Measurements from ENCODE around the gene INSM1.
A peak's percentile ranks its signal among the peaks of the same experiment; 100 is the strongest.

Gene INSM1

DNA sequence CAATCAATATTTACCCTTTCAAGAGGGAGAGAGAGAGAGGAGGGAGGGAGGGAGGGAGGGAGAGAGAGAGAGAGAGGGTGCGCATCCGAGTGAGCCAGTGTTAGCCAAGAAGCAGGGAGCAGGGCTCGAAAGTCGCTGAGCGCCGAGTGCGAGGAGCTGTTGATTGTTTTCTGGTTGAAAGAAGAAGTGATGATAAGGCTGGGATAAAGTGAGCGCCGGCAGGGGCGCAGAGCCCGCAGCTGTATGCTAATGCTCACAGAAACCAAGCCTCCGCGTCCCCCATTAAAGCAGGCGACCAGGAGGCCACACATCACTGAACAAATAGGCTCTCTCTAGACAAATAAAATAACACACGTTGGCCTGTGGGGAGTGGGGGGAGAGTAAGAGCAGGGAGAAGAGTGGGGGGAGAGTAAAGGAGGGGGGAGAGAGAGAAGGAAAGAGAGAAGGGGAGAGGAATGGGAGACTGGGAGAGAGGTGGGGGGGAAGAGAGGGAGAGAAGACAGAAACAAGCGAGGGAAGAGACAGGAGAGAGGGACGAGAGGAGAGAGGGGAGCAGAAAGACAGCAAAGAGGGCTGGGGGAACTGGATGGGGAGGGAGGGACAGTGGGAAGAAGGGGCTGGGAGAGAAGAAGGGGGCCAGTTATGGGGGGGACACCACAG lies 5.0 kb upstream of the INSM1 start:
- no peak for DNase-seq (ENCODE audit: low read depth)

GRCh38 chr20:20363434-20363798 lies 4.5 kb upstream of the INSM1 start:
- DNase-seq (ENCODE audit: low read depth), result no peak

- no peak for DNase-seq (ENCODE audit: low read depth)
These were observed 3.9 kb upstream of the INSM1 start for GRCh38 chr20:20363799-20364592.

GRCh38 chr20:20364593-20365479 lies 3.1 kb upstream of the INSM1 start:
- no peak for DNase-seq (ENCODE audit: low read depth)

GRCh38 chr20:20365480-20366161 lies 2.3 kb upstream of the INSM1 start:
- DNase-seq (ENCODE audit: low read depth), result no peak

DNA sequence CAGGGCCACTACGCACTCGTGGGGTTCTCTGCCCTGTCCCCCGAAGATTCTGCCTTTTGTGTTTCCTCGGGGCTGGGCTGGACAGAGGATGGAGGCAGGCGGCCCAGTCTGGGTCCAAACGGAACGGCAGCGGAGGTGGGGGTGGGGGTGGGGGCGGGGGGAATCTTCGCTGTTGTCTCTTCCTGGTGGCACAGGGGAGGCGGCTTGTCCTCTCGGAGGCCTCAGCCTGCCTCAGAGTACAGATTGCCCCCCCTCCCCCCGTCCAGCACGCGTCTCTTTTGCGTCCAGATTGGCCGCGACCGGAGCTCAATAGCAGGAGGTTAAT lies 1.4 kb upstream of the INSM1 start:
- no peak for DNase-seq (ENCODE audit: low read depth)

- no peak for DNase-seq (ENCODE audit: low read depth)
These were observed 879 bp upstream of the INSM1 start for GRCh38 chr20:20366876-20367574.

GRCh38 chr20:20368418-20369249 lies 730 bp downstream of the INSM1 start:
- no peak for DNase-seq (ENCODE audit: low read depth)

GRCh38 chr20:20369250-20370093 lies 1.6 kb downstream of the INSM1 start:
- DNase-seq (ENCODE audit: low read depth), result no peak

GRCh38 chr20:20370094-20370575 lies 2.2 kb downstream of the INSM1 start:
- DNase-seq (ENCODE audit: low read depth), result no peak

- no peak for DNase-seq (ENCODE audit: low read depth)
These were observed 3.2 kb downstream of the INSM1 start for GRCh38 chr20:20371083-20371482.

DNA sequence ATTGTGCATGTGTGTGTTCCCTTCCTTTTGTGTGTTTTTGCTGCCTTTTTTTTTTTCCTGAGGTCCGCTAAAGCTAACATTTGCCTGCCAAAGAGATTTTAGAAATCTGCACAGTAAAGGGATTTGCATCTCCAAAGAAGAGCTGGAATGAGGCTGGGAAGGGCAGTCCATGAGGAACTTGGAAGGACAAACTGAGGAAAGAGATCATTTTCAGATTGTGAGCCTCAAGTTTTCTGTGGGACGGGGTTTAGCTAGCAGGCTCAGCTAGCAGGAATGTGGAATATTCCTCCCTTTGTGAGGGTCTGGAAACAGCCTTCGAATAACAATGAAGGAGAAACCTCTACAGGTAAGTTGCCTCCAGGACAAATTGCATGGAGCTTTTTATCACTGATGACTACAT lies 3.8 kb downstream of the INSM1 start:
- DNase-seq (ENCODE audit: low read depth), result no peak

- peak; percentile 57 for DNase-seq (ENCODE audit: low read depth)
These were observed 5.2 kb downstream of the INSM1 start for GRCh38 chr20:20373091-20373571.

DNA sequence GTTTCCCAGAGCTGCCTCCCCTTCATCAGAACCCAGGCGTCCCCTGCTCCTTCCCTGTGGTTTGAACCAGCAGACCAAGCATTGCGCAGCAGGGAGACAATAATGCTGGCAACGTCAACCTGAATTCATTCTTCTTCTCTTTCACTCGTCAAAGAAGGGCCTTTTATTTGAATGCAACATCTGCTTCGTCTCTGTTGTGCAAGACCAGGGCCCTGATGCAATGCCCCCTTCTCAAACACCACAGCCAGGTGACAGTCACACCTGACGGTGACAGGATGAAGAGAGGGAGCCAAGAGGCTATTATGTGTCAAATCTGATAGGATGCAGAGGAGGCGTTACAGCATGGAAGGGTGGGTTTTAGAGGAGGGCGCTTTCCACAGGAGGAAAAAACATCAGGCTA lies 8.0 kb downstream of the INSM1 start:
- DNase-seq (ENCODE audit: low read depth), result no peak

DNA sequence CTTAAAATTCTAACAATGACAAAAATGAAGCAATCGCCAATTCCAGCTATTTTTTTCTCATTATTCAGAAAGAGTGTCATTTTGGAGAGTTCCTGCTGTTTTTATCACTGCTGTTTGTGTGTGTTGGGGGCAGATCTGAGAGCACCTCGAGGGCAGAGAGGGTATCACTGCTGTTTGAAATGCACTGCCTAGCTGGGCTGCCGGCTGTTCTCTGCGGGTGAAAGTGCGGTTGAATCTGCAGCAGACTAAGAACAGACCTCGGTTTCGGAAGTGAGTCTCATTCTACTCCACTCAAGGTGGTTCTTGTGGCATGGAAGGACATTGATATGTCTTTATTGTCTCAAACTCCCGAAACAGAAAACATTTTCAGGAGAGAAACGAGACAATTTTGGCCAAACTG lies 18.3 kb downstream of the INSM1 start:
- DNase-seq (ENCODE audit: low read depth), result no peak

GRCh38 chr20:20390393-20390792 lies 22.5 kb downstream of the INSM1 start:
- no peak for DNase-seq (ENCODE audit: low read depth)

DNA sequence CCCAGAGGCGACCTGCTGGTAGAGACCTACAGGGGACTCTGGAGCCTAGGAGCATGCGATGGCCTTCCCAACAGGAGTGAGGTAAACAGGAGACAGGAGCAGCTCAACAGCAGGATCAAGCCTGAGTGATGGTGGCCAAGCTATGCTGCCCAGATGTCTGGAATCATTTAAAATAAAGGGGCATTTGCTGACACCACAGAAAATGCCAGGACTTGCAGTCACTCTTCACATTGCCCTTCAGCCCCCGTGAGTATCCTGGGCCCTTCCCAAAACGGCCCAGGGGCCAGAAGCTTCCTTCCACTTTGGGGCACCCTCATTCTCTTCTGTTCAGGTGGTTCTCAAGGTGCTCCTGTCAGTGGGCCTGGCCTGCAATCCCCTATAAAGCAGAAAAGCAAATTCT lies 23.2 kb downstream of the INSM1 start:
- no peak for DNase-seq (ENCODE audit: low read depth)

GRCh38 chr20:20391766-20392165 lies 23.9 kb downstream of the INSM1 start:
- DNase-seq (ENCODE audit: low read depth), result no peak
